RCC 7860 (cell line): ENCODE measurements around the gene POU3F2.
A peak's percentile ranks its signal among the peaks of the same experiment; 100 is the strongest.

Experiments
- DNase-seq: peaks from one replicate; pipeline ENCODE4 v3.0.0-alpha.2; 2015; ENCODE audit warnings: low spot score
- FAIRE-seq: peaks from 2 replicates; lab custom pipeline; 2012; peaks lifted over from hg19 to GRCh38; lab: Jason Lieb, UNC

POU3F2 gene

GRCh38 chr6:98830146-98830545 lies 4.2 kb upstream of the POU3F2 start:
- FAIRE-seq (no peak), DNase-seq (no peak)

- DNase-seq: no peak
- no peak for FAIRE-seq
Observed at GRCh38 chr6:98831057-98831958, 3.1 kb upstream of the POU3F2 start.

- DNase-seq (no peak), FAIRE-seq (no peak)
Observed at GRCh38 chr6:98831959-98832283, 2.5 kb upstream of the POU3F2 start.

- peak; percentile 39 for DNase-seq
- no peak for FAIRE-seq
Observed at GRCh38 chr6:98832284-98833056, 1.9 kb upstream of the POU3F2 start.

GRCh38 chr6:98833057-98833306 lies 1.4 kb upstream of the POU3F2 start:
- no peak for DNase-seq
- FAIRE-seq: no peak

GRCh38 chr6:98833307-98834059 lies 891 bp upstream of the POU3F2 start:
- DNase-seq (no peak), FAIRE-seq (no peak)

- DNase-seq: no peak
- FAIRE-seq: no peak
Observed at GRCh38 chr6:98835149-98836024, 1.0 kb downstream of the POU3F2 start.

GRCh38 chr6:98836025-98836961 lies 1.9 kb downstream of the POU3F2 start:
- FAIRE-seq (no peak), DNase-seq (no peak)

GRCh38 chr6:98836962-98837944 lies 2.9 kb downstream of the POU3F2 start:
- FAIRE-seq (no peak), DNase-seq (no peak)

- no peak for FAIRE-seq
- no peak for DNase-seq
Observed at GRCh38 chr6:98838032-98838431, 3.7 kb downstream of the POU3F2 start.

GRCh38 chr6:98838975-98839374 lies 4.6 kb downstream of the POU3F2 start:
- FAIRE-seq (no peak), DNase-seq (no peak)

GRCh38 chr6:98839781-98840361 lies 5.5 kb downstream of the POU3F2 start:
- FAIRE-seq: no peak
- no peak for DNase-seq

GRCh38 chr6:98840385-98840784 lies 6.0 kb downstream of the POU3F2 start:
- FAIRE-seq (no peak), DNase-seq (no peak)

- FAIRE-seq: no peak
- no peak for DNase-seq
Observed at GRCh38 chr6:98840996-98841513, 6.7 kb downstream of the POU3F2 start.

GRCh38 chr6:98841621-98842341 lies 7.4 kb downstream of the POU3F2 start:
- FAIRE-seq (no peak), DNase-seq (no peak)

- no peak for DNase-seq
- no peak for FAIRE-seq
Observed at GRCh38 chr6:98842342-98843180, 8.2 kb downstream of the POU3F2 start.
